ENCODE results near the gene CBLC. TPM values are rescaled to one million over a fixed set of nuclear protein-coding genes. Genes with fewer than 3 reads are reported as not detected.

The CBLC gene, protein sequence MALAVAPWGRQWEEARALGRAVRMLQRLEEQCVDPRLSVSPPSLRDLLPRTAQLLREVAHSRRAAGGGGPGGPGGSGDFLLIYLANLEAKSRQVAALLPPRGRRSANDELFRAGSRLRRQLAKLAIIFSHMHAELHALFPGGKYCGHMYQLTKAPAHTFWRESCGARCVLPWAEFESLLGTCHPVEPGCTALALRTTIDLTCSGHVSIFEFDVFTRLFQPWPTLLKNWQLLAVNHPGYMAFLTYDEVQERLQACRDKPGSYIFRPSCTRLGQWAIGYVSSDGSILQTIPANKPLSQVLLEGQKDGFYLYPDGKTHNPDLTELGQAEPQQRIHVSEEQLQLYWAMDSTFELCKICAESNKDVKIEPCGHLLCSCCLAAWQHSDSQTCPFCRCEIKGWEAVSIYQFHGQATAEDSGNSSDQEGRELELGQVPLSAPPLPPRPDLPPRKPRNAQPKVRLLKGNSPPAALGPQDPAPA
- not detected in 2 replicates for total RNA-seq
- long read RNA-seq = 0 reads

DNA sequence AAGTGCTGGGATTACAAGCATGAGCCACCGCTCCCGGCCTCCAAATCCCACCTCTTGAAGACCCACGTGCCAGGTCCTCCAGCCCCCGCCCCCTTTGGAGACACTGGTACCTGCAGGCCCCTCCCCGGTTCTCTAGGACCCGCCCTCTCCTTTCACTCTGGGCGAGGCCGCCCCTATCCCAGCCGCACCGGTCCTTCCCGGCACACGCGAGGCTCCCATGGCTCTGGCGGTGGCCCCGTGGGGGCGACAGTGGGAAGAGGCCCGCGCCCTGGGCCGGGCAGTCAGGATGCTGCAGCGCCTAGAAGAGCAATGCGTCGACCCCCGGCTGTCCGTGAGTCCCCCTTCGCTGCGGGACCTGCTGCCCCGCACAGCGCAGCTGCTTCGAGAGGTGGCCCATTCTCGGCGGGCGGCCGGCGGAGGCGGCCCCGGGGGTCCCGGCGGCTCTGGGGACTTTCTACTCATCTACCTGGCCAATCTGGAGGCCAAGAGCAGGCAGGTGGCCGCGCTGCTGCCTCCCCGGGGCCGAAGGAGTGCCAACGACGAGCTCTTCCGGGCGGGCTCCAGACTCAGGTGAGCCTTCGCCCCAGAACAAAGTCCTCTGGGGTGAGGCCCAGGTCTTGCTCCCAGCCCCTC lies at the start of gene CBLC:
Gene CBLC (plus strand): TSS at position 176 of the 633 bp plus-strand sequence. CDS start 42 bp downstream, at position 218.
- Mint-ChIP-seq H3K27me3 (ENCODE audit: unreplicated experiment) (no peaks in the 10 kb centered on the region), H3K27ac (ENCODE audit: unreplicated experiment) (no peak within 1 kb of the TSS), H3K4me1 (ENCODE audit: unreplicated experiment) (peaks cover 7% of the 10 kb centered on the region), H3K9me3 (ENCODE audit: unreplicated experiment) (no peaks in the 10 kb centered on the region), H3K4me3 (ENCODE audit: unreplicated experiment) (no peak within 1 kb of the TSS), H3K36me3 (ENCODE audit: unreplicated experiment) (no peaks in the 10 kb centered on the region)
- TF ChIP-seq, protein P1, sequence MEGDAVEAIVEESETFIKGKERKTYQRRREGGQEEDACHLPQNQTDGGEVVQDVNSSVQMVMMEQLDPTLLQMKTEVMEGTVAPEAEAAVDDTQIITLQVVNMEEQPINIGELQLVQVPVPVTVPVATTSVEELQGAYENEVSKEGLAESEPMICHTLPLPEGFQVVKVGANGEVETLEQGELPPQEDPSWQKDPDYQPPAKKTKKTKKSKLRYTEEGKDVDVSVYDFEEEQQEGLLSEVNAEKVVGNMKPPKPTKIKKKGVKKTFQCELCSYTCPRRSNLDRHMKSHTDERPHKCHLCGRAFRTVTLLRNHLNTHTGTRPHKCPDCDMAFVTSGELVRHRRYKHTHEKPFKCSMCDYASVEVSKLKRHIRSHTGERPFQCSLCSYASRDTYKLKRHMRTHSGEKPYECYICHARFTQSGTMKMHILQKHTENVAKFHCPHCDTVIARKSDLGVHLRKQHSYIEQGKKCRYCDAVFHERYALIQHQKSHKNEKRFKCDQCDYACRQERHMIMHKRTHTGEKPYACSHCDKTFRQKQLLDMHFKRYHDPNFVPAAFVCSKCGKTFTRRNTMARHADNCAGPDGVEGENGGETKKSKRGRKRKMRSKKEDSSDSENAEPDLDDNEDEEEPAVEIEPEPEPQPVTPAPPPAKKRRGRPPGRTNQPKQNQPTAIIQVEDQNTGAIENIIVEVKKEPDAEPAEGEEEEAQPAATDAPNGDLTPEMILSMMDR (IDR thresholded peaks at IDR 0.05) = no peak
- no peak for DNase-seq (ENCODE audit: extremely low spot score, unreplicated experiment)

DNA sequence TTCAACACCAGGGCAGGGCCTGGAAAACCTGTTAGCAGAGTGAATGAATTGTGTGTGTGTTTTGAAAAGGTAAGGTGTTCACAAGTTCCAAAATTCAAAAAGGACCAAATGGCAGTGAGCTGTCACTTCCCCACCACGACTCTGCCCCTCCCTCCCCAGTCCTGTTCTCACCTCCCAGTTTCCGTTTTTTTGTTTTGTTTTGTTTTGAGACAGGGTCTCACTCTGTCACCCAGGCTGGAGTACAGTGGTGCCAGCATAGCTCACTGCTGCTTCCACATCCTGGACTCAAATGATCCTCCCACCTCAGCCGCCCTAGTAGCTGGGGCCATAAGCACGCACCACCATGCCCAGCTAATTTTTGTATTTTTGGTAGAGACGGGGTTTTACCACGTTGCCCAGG lies 49.5 kb upstream of the CBLC start:
- Mint-ChIP-seq H3K36me3 (ENCODE audit: unreplicated experiment) (no peaks in the 10 kb centered on the region), H3K9me3 (ENCODE audit: unreplicated experiment) (no peaks in the 10 kb centered on the region), H3K4me3 (ENCODE audit: unreplicated experiment) (no peak overlapping the region), H3K4me1 (ENCODE audit: unreplicated experiment) (peaks cover 24% of the 10 kb centered on the region), H3K27ac (ENCODE audit: unreplicated experiment) (no peak overlapping the region), H3K27me3 (ENCODE audit: unreplicated experiment) (peaks cover 3% of the 10 kb centered on the region)
- TF ChIP-seq, protein P1 (IDR thresholded peaks at IDR 0.05) = no peak
- DNase-seq (ENCODE audit: extremely low spot score, unreplicated experiment) = no peak

DNA sequence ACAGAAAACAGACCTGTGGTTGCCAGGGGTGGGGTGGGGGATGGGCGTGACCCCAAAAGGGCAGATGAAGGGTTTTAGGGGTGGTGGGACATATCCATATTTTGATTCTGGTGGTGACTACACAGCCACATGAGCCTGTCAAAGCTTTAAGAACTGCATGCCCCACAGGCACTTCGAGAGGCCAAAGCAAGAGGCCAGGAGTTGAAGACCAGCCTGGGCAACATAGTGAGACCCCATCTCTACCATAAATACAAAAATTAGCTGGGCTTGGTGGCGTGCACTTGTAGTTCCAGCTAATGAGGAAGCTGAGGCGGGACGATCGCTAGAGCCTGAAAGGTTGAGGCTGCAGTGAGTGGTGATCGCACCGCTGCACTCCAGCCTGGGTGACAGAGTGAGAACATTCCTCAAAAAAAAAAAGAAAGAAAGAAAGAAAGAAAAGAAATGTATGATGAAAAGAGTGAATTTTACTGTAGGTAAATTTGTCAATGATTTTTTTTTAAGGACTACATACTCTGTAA lies 48.1 kb upstream of the CBLC start:
- TF ChIP-seq, protein P1 (IDR thresholded peaks at IDR 0.05) = no peak
- no peak for DNase-seq (ENCODE audit: extremely low spot score, unreplicated experiment)
- peaks cover 3% of the 10 kb centered on the region for H3K27me3 Mint-ChIP-seq (ENCODE audit: unreplicated experiment)
- H3K9me3 Mint-ChIP-seq (ENCODE audit: unreplicated experiment) = no peaks in the 10 kb centered on the region
- H3K4me3 Mint-ChIP-seq (ENCODE audit: unreplicated experiment) = no peak overlapping the region
- peaks cover 13% of the 10 kb centered on the region for H3K4me1 Mint-ChIP-seq (ENCODE audit: unreplicated experiment)
- H3K27ac Mint-ChIP-seq (ENCODE audit: unreplicated experiment) = no peak overlapping the region
- no peaks in the 10 kb centered on the region for H3K36me3 Mint-ChIP-seq (ENCODE audit: unreplicated experiment)

DNA sequence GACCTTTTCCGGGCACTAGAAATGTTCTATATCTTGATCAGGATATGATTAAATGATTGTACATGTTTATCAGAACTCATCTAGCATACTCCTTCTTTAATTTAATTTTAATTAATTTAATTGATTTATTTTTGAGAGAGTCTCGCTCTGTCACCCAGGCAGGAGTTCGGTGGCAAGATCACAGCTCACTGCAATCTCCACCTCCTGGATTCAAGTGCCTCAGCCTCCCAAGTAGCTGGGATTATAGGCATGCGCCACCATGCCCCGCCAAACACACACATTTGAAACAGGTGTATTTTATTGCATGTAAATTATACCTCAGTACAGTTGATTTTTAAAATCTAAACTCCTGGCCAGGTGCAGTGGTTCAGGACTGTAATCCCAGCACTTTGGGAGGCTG lies 46.6 kb upstream of the CBLC start:
- Mint-ChIP-seq H3K27ac (ENCODE audit: unreplicated experiment) (no peak overlapping the region), H3K4me3 (ENCODE audit: unreplicated experiment) (no peak overlapping the region), H3K27me3 (ENCODE audit: unreplicated experiment) (peaks cover 3% of the 10 kb centered on the region), H3K36me3 (ENCODE audit: unreplicated experiment) (no peaks in the 10 kb centered on the region), H3K9me3 (ENCODE audit: unreplicated experiment) (no peaks in the 10 kb centered on the region), H3K4me1 (ENCODE audit: unreplicated experiment) (peaks cover 5% of the 10 kb centered on the region)
- TF ChIP-seq, protein P1 (IDR thresholded peaks at IDR 0.05) = no peak
- DNase-seq (ENCODE audit: extremely low spot score, unreplicated experiment) = no peak

DNA sequence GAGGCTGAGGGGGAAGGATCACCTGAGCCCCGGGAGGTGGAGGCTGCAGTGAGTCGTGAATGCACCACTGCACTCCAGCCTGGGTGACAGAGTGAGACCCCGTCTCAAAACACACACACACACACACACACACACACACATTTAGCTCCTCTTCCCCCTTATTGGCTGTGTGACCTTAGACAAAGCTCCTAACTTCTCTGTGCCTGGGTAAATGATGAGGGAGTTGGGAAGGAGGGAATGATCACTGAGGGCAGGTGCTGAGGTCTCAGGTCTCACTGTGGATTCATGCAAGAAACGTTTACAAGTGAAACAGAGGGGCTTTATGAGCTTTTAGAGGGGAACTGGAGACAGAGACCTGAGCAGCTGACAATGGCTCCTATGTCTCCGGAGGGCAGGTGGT lies 46.1 kb upstream of the CBLC start:
- H3K36me3 Mint-ChIP-seq (ENCODE audit: unreplicated experiment) = no peaks in the 10 kb centered on the region
- H3K4me3 Mint-ChIP-seq (ENCODE audit: unreplicated experiment) = no peak overlapping the region
- TF ChIP-seq, protein P1 (IDR thresholded peaks at IDR 0.05) = no peak
- H3K9me3 Mint-ChIP-seq (ENCODE audit: unreplicated experiment) = no peaks in the 10 kb centered on the region
- peaks cover 3% of the 10 kb centered on the region for H3K4me1 Mint-ChIP-seq (ENCODE audit: unreplicated experiment)
- peaks cover 3% of the 10 kb centered on the region for H3K27me3 Mint-ChIP-seq (ENCODE audit: unreplicated experiment)
- no peak for DNase-seq (ENCODE audit: extremely low spot score, unreplicated experiment)
- H3K27ac Mint-ChIP-seq (ENCODE audit: unreplicated experiment) = no peak overlapping the region
